ENCODE measurements around the gene MBNL3.
"Not testable (repeated sequence)": the region's sequence is repeated elsewhere in the genome, so short reads cannot be mapped to it uniquely, and the experiment has no call there.

Gene MBNL3

GRCh38 chrX:132373610-132374009 lies 115.2 kb downstream of the MBNL3 start:
- DNase-seq (ENCODE audit: low read depth in 2 of 2): no peak

DNA sequence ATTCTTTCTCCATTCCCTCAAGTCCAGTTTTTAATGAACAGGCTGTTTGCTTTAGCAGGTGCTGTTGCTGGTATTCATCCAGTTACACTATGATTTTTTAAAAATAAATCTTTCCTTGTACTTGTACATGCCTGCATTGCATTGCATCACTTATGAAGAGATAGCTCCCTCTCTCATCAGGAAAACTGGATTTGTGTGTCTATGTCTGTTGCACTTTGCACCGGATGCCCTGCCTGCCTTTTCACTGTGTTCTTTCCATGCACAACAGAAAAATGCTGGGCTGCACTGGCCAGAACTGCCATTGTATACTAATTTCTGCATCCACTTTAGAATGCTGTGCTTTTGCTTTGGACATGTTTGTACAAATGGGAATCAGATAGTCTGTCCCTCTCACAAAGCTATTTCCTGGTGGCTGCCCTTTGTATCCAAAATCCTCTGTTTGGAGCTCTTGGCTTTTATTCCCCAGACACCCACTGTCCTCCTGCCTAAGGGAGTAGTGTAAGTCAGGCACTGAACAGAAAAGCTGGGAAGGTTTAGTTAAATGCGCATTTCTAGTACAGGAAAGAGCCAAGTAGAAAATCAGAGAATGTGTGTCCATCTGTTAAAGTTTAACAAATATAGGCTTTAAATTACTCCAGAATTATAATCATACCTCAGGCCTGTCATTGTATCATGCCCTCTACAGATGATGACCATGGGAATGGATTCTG lies 119.1 kb downstream of the MBNL3 start:
- DNase-seq (ENCODE audit: low read depth in 2 of 2): no peak

DNA sequence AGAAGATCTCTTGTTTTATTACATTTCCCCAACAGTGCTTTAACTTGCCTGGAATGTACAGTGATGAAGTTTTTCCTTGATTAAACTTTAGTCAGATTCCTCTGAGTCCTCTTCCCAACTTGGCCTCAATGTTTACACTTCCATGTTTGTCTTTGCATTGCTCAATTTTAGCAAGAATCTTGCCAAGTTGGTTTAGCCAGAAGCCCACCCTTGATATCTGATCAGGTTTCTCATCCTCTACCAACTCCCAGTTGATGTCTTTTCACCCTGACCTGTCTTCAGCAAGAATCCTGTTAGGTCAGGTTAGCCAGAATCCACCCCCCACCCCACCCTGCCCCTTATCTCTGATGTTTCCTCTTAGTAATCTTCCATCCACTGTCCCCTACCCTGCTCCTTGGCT lies 120.9 kb downstream of the MBNL3 start:
- no peak for DNase-seq (ENCODE audit: low read depth in 2 of 2)

GRCh38 chrX:132367314-132367713 lies 121.5 kb downstream of the MBNL3 start:
- DNase-seq (ENCODE audit: low read depth in 2 of 2): no peak

DNA sequence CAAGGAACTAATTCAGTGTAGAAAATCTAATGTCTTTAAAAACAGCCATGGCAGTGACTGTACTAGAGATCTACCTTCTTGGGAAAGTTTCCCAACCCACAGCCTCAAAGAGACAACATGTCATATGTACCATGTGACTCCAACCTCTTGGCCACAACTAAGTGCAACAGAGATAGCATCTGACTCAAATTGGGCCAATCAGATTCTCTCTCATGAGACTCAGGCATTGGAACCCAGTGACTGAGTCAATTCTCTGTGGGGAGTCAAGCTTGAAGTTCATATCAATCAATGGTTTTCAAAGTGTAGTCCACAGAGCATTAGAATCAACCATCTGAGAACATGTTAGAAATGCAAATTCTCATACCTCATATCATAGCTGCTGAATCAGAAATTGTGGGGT lies 123.3 kb downstream of the MBNL3 start:
- DNase-seq (ENCODE audit: low read depth in 2 of 2): no peak

DNA sequence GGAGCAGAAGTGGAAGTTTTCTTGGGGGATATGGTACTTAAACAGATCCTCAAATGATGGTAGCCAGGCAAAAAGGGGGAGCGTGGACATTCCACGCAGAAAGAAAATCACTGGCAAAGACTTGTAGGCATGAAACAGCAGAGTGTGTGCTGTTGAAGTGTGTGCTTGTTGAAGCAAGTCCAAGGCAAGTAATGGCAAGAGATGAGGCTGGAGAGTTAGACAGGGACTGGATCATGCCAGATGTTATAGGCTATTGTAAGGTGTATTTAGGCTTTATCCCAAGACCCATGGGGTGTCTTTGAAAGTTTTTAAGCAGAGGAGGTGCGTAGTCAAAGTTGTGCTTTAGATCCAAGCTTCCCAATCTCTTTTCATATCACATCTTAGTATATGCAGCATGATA lies 124.5 kb downstream of the MBNL3 start:
- DNase-seq (ENCODE audit: low read depth in 2 of 2): no peak

- no peak for DNase-seq (ENCODE audit: low read depth in 2 of 2)
These were observed 135.4 kb downstream of the MBNL3 start for GRCh38 chrX:132353430-132353829.

- DNase-seq (ENCODE audit: low read depth in 2 of 2): no peak
These were observed 152.7 kb downstream of the MBNL3 start for GRCh38 chrX:132336172-132336571.

- DNase-seq (ENCODE audit: low read depth in 2 of 2): no peak
These were observed 155.5 kb downstream of the MBNL3 start for GRCh38 chrX:132333351-132333750.

DNA sequence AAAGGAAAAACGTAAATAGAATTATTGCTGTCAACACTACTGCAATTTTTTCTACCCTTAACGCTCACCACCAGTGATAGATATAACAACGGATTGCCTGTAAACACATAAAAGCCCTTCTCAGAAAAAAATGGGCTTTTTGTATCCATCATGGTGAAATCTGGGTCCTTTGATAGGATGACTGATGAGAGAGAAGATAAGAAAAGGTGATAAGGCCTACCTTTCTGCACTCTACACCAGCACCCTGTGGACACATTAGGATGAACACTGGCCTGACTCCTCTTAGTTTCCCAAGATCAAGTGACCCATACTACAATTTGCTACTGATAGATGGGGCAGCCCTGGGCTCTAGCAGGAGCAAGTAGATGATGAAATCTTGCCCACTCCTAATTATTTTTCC lies 157.3 kb downstream of the MBNL3 start:
- DNase-seq (ENCODE audit: low read depth in 2 of 2): no peak

- DNase-seq (ENCODE audit: low read depth in 2 of 2): no peak
These were observed 157.8 kb downstream of the MBNL3 start for GRCh38 chrX:132331000-132331399.

DNA sequence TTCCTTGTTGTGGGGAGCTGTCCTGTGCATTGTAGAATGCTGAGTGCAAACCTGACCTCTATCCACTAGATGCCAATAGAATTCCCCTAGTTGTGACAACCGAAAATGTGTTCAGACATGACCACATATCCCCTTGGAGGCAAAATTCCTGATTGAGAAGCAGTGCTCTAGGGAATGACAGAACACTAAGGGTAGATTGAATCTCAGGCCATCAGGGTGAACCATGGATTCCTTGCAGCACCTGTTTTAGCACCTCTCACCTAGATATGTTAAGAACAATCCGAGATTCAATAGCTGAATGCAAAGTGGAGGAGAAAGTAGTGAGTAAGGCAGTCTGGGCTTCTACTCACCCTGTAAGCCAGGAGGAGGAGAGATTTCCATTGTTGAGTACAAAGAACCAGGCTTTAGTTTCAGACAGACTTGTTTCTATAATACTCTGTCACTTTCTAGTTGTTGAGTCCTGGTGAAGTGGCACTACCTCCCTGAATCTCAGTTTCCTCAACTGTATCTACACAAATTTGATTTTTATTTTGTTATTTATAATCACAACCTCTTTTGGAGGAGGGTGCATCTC lies 158.6 kb downstream of the MBNL3 start:
- DNase-seq (ENCODE audit: low read depth in 2 of 2): no peak

DNA sequence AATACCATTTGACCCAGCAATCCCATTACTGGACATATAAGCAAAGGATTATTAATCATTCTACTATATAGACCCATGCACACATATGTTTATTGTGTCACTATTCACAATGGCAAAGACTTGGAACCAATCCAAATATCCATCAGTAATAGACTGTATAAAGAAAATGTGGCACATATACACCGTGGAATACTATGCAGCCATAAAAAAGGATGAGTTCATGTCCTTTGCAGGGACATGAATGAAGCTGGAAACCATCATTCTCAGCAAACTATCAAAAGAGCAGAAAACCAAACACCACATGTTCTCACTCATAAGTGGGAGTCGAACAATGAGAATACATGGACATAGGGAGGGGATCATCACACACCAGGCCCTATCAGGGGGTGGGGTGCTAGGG lies 161.9 kb downstream of the MBNL3 start:
- DNase-seq (ENCODE audit: low read depth in 2 of 2): not testable (repeated sequence)

All from stimulated activated CD4-positive, alpha-beta T cell treated with anti-CD3 and anti-CD28 coated beads, Interleukin-1b, Interleukin-23, amount 100 ng/mL, for 1 hour (primary cell).